ENCODE results near the gene NPHS2.

The NPHS2 gene

GRCh38 chr1:179575497-179576314, at the start of gene NPHS2:
Gene NPHS2, minus strand, starts transcription at chr1:179575948. Its CDS starts 84 bp downstream, at chr1:179575864.
- no peak for DNase-seq

GRCh38 chr1:179612361-179612760, 36.6 kb upstream of the NPHS2 start:
- no peak for DNase-seq

GRCh38 chr1:179601093-179601492, 25.3 kb upstream of the NPHS2 start:
- no peak for DNase-seq

- DNase-seq: no peak
Measured at GRCh38 chr1:179599623-179600249, 24.0 kb upstream of the NPHS2 start.

- DNase-seq: no peak
Measured at GRCh38 chr1:179598631-179599030, 22.9 kb upstream of the NPHS2 start.

- DNase-seq: no peak
Measured at GRCh38 chr1:179591592-179592580, 16.1 kb upstream of the NPHS2 start, which contains the start of gene TDRD5. Gene TDRD5, plus strand, starts transcription at chr1:179591832. Its CDS starts 784 bp downstream, at chr1:179592616.

GRCh38 chr1:179591253-179591591, 15.5 kb upstream of the NPHS2 start:
- DNase-seq: no peak

GRCh38 chr1:179590671-179591070, 14.9 kb upstream of the NPHS2 start:
- DNase-seq: no peak

GRCh38 chr1:179589509-179589908, 13.8 kb upstream of the NPHS2 start:
- no peak for DNase-seq

- no peak for DNase-seq
Measured at GRCh38 chr1:179588425-179589024, 12.8 kb upstream of the NPHS2 start.

- DNase-seq: no peak
Measured at GRCh38 chr1:179587336-179587735, 11.6 kb upstream of the NPHS2 start.

- DNase-seq: no peak
Measured at GRCh38 chr1:179586107-179586823, 10.5 kb upstream of the NPHS2 start.

- DNase-seq: no peak
Measured at GRCh38 chr1:179583771-179584320, 8.1 kb upstream of the NPHS2 start.

GRCh38 chr1:179576509-179576908, 761 bp upstream of the NPHS2 start:
- no peak for DNase-seq

- no peak for DNase-seq
Measured at GRCh38 chr1:179558078-179558477, 17.7 kb downstream of the NPHS2 start.

GRCh38 chr1:179554427-179554826, 21.3 kb downstream of the NPHS2 start:
- no peak for DNase-seq

GRCh38 chr1:179550746-179551682, 24.7 kb downstream of the NPHS2 start:
- DNase-seq: no peak

- no peak for DNase-seq
Measured at GRCh38 chr1:179549368-179549700, 26.4 kb downstream of the NPHS2 start.

- no peak for DNase-seq
Measured at GRCh38 chr1:179548666-179549367, 26.9 kb downstream of the NPHS2 start.

- DNase-seq: no peak
Measured at GRCh38 chr1:179547021-179547535, 28.7 kb downstream of the NPHS2 start.

All from stimulated activated CD4-positive, alpha-beta T cell treated with anti-CD3 and anti-CD28 coated beads, Interleukin-4, amount 100 ng/mL, for 1 hour (primary cell).